ENCODE results near the gene DOCK6.

DNA sequence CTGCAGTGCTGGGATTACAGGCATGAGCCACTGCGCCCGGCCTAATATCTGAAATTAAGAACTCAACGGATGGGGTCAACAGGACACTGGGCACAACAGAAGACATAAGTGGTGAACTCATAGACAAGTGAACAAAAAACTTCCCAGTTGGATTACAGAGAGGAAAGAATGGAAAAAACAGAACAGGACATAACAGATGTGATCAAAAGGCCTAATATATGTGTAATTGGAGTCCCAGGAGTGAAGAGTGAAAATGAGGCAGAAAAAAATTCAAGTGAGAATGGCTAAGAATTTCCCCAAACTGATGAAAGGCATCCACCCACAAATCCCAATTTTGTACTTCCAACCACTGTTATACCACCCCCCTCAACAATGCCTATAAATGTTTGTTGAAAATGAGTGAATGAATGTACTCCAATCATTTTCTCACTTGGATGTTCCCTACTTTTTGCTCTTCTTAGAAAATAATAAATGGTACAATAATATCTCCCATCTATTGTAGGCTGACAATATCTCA, 41.2 kb downstream of the DOCK6 start:
- TF ChIP-seq, protein P1, sequence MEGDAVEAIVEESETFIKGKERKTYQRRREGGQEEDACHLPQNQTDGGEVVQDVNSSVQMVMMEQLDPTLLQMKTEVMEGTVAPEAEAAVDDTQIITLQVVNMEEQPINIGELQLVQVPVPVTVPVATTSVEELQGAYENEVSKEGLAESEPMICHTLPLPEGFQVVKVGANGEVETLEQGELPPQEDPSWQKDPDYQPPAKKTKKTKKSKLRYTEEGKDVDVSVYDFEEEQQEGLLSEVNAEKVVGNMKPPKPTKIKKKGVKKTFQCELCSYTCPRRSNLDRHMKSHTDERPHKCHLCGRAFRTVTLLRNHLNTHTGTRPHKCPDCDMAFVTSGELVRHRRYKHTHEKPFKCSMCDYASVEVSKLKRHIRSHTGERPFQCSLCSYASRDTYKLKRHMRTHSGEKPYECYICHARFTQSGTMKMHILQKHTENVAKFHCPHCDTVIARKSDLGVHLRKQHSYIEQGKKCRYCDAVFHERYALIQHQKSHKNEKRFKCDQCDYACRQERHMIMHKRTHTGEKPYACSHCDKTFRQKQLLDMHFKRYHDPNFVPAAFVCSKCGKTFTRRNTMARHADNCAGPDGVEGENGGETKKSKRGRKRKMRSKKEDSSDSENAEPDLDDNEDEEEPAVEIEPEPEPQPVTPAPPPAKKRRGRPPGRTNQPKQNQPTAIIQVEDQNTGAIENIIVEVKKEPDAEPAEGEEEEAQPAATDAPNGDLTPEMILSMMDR (IDR thresholded peaks at IDR 0.05; ENCODE audit: poor library complexity, severe bottlenecking), result no peak
- TF ChIP-seq MXI1 (conservative IDR thresholded peaks at IDR 0.05; ENCODE audit: poor library complexity, severe bottlenecking) (no peak), TAF1 (IDR thresholded peaks at IDR 0.05; ENCODE audit: low read depth) (no peak)

All from neural cell (in vitro differentiated cells).